Uterus (tissue), 4 donors: ENCODE measurements around the gene ERMAP. TPM values are rescaled to one million over a fixed set of nuclear protein-coding genes. Genes with fewer than 3 reads are reported as not detected.

Experiments used
- DNase-seq, 2 donors: peaks; one replicate each; pipeline ENCODE4 v3.0.0-alpha.2; 2019 to 2020
- H3K27ac ChIP-seq, 2 donors: fragments of 200-600 bp; sonication (generic); 1 replicate in 1 of 2; 2 replicates in 1 of 2; pipeline ENCODE4 v1.5.1; 2016 to 2018
- H3K27me3 ChIP-seq, 2 donors: fragments of 200-600 bp; sonication (generic); one replicate each; pipeline ENCODE4 v1.5.1; 2018 to 2019; ENCODE audit warnings: control low read depth in 1 of 2
- H3K36me3 ChIP-seq, 2 donors: fragments of 200-600 bp; sonication (generic); one replicate each; pipeline ENCODE4 v1.5.1; 2019; ENCODE audit warnings: control low read depth in 1 of 2
- H3K4me1 ChIP-seq, 2 donors: fragments of 200-600 bp; sonication (generic); one replicate each; pipeline ENCODE4 v1.5.1; 2018 to 2019; ENCODE audit warnings: control low read depth in 1 of 2
- H3K4me3 ChIP-seq, 2 donors: fragments of 200-600 bp; sonication (generic); 1 replicate in 1 of 2; 2 replicates in 1 of 2; pipeline ENCODE4 v1.5.1; 2018 to 2019; ENCODE audit warnings: mild to moderate bottlenecking in 1 of 2
- H3K9me3 ChIP-seq, 2 donors: fragments of 200-600 bp; sonication (generic); one replicate each; pipeline ENCODE4 v1.5.1; 2019; ENCODE audit warnings: control low read depth in 1 of 2
- POLR2A ChIP-seq, 2 donors: fragments of 450-650 bp; IDR thresholded peaks; one replicate each; pipeline ENCODE4 v1.6.1; 2016; ENCODE audit warnings: antibody characterized with exemption in 2 of 2, mild to moderate bottlenecking in 1 of 2, moderate library complexity in 1 of 2
- intact Hi-C: fragments of 100-400 bp; cut with DNase I; formaldehyde crosslinking; loops from one replicate; pipeline ENCODE4 v1.15.1; 2023; ENCODE audit warnings: low total_unique reads
- total RNA-seq, 4 donors: library from RNA; depleted of rRNA in 3 of 4; stranded (reverse); fragments of >200 nt in 3 of 4; gene quantifications; one replicate each; pipeline versions ENCODE4 v1.1.0 to v1.2.4, GENCODE V29; 2014 to 2023
- TF ChIP-seq, protein P1 (sequence below), 4 experiments: fragments of 200-600 bp in 2 of 4; fragments of 450-650 bp in 2 of 4; sonication (generic) in 2 of 4; IDR thresholded peaks; one replicate each; pipeline ENCODE4 v1.5.1; 2016 to 2019; ENCODE audit warnings: antibody characterized with exemption in 4 of 4, mild to moderate bottlenecking in 2 of 4, moderate library complexity in 1 of 4
- donor health status: DM: yes; HTN: yes; CAD: no.

ERMAP gene
- total RNA-seq, 4 donors from 2014 or later, result 0.59 to 16.0 (median 7.6) TPM

DNA sequence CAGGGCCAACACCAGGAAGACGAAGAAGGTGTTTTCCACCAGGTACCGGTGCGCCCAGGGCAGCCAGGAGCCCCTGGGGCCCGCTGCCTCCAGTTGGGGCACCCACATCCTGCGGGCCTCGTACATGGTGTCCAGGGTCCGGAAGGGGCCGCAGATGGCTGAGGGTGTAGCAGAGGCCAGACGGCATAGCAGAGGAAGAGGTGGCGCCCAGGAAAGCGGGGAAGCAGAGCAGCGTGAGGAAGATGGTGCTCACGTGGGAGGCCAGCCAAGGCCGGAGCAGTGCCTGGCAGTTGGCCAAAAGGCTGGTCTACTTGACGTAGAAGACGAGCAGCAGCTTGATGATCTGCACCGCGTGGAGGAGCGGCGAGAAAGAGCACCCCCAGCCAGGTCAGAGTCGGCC is 69.9 kb downstream of the ERMAP start:
- no peak for TF ChIP-seq POLR2A (IDR thresholded peaks at IDR 0.05)
- TF ChIP-seq, protein P1, sequence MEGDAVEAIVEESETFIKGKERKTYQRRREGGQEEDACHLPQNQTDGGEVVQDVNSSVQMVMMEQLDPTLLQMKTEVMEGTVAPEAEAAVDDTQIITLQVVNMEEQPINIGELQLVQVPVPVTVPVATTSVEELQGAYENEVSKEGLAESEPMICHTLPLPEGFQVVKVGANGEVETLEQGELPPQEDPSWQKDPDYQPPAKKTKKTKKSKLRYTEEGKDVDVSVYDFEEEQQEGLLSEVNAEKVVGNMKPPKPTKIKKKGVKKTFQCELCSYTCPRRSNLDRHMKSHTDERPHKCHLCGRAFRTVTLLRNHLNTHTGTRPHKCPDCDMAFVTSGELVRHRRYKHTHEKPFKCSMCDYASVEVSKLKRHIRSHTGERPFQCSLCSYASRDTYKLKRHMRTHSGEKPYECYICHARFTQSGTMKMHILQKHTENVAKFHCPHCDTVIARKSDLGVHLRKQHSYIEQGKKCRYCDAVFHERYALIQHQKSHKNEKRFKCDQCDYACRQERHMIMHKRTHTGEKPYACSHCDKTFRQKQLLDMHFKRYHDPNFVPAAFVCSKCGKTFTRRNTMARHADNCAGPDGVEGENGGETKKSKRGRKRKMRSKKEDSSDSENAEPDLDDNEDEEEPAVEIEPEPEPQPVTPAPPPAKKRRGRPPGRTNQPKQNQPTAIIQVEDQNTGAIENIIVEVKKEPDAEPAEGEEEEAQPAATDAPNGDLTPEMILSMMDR (IDR thresholded peaks at IDR 0.05), result no peak
- Histone ChIP-seq H3K27me3 (peaks cover 0 to 4% of the 10 kb centered on the region in 2 donors), H3K9me3 (no peaks in the 10 kb centered on the region), H3K4me1 (no peaks in the 10 kb centered on the region), H3K4me3 (no peak overlapping the region), H3K27ac (no peak overlapping the region), H3K36me3 (no peaks in the 10 kb centered on the region)
- DNase-seq, result no peak
- intact Hi-C loops, result no loop called here

DNA sequence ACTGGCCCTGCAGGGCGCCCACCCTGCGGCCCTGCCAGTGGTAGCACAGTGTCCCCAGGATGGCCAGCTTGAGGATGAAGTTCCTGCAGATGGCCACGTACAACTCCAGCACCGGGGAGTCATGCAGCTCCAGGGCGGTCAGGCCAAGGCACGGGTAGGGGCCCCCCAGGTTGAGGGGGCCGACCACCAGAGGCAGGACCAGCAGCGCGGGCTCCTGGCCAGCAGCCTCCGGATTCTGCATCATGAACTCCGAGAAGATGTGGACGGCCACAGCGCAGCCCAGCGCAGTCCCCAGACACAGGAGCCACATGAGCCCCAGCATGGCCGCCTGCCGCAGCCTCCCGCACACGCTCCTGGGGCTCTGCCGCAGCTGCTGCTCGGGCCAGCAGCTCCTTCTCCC is 70.4 kb downstream of the ERMAP start:
- Histone ChIP-seq H3K36me3 (no peaks in the 10 kb centered on the region), H3K27me3 (peaks cover 0 to 4% of the 10 kb centered on the region in 2 donors), H3K4me1 (no peaks in the 10 kb centered on the region), H3K9me3 (no peaks in the 10 kb centered on the region), H3K4me3 (no peak overlapping the region), H3K27ac (no peak overlapping the region)
- DNase-seq, result no peak
- intact Hi-C loops, result no loop called here
- TF ChIP-seq, protein P1 (IDR thresholded peaks at IDR 0.05), result no peak
- no peak for TF ChIP-seq POLR2A (IDR thresholded peaks at IDR 0.05)

DNA sequence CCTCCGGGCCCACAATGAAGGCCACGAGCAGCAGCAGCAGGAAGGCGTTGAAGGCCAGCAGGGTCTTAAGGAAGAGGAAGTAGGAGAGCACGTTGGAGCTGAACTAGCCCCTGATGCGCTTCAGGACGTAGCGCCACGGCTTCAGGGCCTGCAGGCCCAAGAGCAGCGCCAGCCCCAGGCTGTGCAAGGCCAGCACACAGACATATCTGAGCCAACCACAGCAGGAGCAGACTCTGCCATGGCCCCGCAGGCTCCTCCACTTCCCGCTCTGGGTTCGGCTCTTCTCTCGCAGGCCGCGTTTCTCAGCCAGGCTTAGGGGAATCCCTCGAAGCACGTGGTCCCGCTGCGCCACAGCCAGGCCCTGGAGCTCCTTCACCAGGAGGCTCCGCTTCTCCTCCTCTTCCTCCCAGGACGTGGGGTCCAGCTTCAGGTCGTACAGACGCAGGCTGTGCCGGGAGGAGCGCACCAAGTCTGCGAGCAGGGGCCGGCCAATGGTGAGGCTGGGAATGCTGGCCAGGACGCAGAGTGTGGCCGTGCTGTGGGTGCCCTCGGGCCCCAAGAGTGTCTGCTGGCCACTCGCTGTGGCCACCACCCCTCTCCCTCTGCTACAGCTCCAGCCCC is 71.2 kb downstream of the ERMAP start:
- intact Hi-C loops, result no loop called here
- Histone ChIP-seq H3K36me3 (no peaks in the 10 kb centered on the region), H3K27me3 (peaks cover 0 to 4% of the 10 kb centered on the region in 2 donors), H3K9me3 (no peaks in the 10 kb centered on the region), H3K4me1 (no peaks in the 10 kb centered on the region), H3K4me3 (no peak overlapping the region), H3K27ac (no peak overlapping the region)
- TF ChIP-seq, protein P1 (IDR thresholded peaks at IDR 0.05), result no peak
- TF ChIP-seq POLR2A (IDR thresholded peaks at IDR 0.05), result no peak
- DNase-seq, result no peak

DNA sequence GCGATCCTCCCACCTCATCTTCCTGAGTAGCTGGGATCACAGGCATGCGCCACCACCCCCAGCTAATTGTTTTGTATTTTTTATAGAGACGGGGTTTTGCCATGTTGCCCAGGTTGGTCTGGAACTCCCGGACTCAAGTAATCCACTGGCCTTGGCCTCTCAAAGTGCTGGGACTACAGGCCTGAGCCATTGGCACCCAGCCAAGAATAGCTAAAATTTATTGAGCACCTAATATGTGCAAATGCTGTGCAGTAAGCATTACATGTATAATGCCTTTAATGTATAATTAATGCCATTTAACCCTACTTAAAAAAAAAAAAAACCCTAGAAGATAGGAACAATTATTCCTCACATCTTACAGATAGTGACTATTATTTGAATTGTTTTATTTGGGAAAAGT is 72.3 kb downstream of the ERMAP start:
- no peaks in the 10 kb centered on the region for H3K9me3 ChIP-seq
- no peak overlapping the region for H3K27ac ChIP-seq
- DNase-seq, result no peak
- H3K4me1 ChIP-seq, result no peaks in the 10 kb centered on the region
- intact Hi-C loops, result no loop called here
- H3K4me3 ChIP-seq, result no peak overlapping the region
- TF ChIP-seq, protein P1 (IDR thresholded peaks at IDR 0.05), result no peak
- TF ChIP-seq POLR2A (IDR thresholded peaks at IDR 0.05), result no peak
- no peaks in the 10 kb centered on the region for H3K36me3 ChIP-seq
- peaks cover 0 to 4% of the 10 kb centered on the region in 2 donors for H3K27me3 ChIP-seq

DNA sequence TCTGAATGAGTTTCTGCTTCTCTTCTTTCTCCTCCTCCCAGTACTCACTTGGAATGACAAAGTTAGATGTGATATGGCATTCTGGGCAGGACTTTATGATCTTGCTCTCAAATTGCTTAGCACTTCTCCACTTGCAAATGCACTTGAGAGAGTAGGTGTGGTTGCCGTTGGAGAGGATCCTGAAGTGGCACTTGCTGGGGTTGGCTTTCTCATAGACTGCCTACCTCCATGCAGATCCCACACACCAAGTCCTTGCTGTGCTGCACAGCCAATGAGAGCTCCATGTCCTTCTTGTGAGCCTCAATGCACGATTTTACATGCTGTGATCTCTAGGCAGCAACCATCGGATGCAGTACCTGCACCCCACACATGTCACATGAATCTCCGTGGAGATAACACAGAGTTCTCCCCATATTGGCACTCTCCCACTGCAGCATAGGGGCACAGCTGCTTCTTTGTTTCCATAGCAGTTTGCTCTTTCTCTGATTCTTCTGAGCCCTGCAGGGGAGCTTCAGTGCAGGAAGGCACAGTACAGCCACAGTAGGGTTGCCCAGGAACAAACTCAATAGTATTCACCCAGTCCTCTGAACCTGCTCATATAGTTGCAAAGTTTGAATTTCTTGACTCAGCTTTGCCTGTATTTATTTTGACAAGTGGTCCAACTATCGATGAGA is 74.7 kb downstream of the ERMAP start:
- H3K4me3 ChIP-seq, result no peak overlapping the region
- no peaks in the 10 kb centered on the region for H3K36me3 ChIP-seq
- TF ChIP-seq, protein P1 (IDR thresholded peaks at IDR 0.05), result no peak
- TF ChIP-seq POLR2A (IDR thresholded peaks at IDR 0.05), result no peak
- intact Hi-C loops, result no loop called here
- H3K4me1 ChIP-seq, result no peaks in the 10 kb centered on the region
- H3K27me3 ChIP-seq, result no peaks in the 10 kb centered on the region
- H3K27ac ChIP-seq, result no peak overlapping the region
- no peaks in the 10 kb centered on the region for H3K9me3 ChIP-seq
- no peak for DNase-seq
